ENCODE data around the gene OTOG. TPM values are rescaled to one million over a fixed set of nuclear protein-coding genes. Genes with fewer than 3 reads are reported as not detected.

OTOG gene
- total RNA-seq, 1 donor from 2014 or later = 1.5 TPM

GRCh38 chr11:17560281-17561110, 13.4 kb downstream of the OTOG start:
- Mint-ChIP-seq H3K27me3 (peaks cover 29% of the 10 kb centered on the region), H3K9me3 (ENCODE audit: low read depth) (no peaks in the 10 kb centered on the region), H3K4me3 (ENCODE audit: low read depth) (no peak overlapping the region), H3K27ac (no peak overlapping the region), H3K4me1 (ENCODE audit: low read depth) (no peaks in the 10 kb centered on the region), H3K36me3 (ENCODE audit: insufficient read depth) (no peaks in the 10 kb centered on the region)
- DNase-seq (ENCODE audit: low spot score, unreplicated experiment) = no peak
- TF ChIP-seq CTCF (IDR thresholded peaks at IDR 0.05; ENCODE audit: unreplicated experiment) = no peak

GRCh38 chr11:17561111-17561415, 14.0 kb downstream of the OTOG start:
- Mint-ChIP-seq H3K27me3 (peaks cover 28% of the 10 kb centered on the region), H3K9me3 (ENCODE audit: low read depth) (no peaks in the 10 kb centered on the region), H3K4me1 (ENCODE audit: low read depth) (no peaks in the 10 kb centered on the region), H3K4me3 (ENCODE audit: low read depth) (no peak overlapping the region), H3K27ac (no peak overlapping the region), H3K36me3 (ENCODE audit: insufficient read depth) (no peaks in the 10 kb centered on the region)
- TF ChIP-seq CTCF (IDR thresholded peaks at IDR 0.05; ENCODE audit: unreplicated experiment) = no peak
- no peak for DNase-seq (ENCODE audit: low spot score, unreplicated experiment)

GRCh38 chr11:17561526-17561925, 14.5 kb downstream of the OTOG start:
- Mint-ChIP-seq H3K4me3 (ENCODE audit: low read depth) (no peak overlapping the region), H3K27me3 (peaks cover 25% of the 10 kb centered on the region), H3K4me1 (ENCODE audit: low read depth) (no peaks in the 10 kb centered on the region), H3K36me3 (ENCODE audit: insufficient read depth) (no peaks in the 10 kb centered on the region), H3K27ac (no peak overlapping the region), H3K9me3 (ENCODE audit: low read depth) (no peaks in the 10 kb centered on the region)
- no peak for TF ChIP-seq CTCF (IDR thresholded peaks at IDR 0.05; ENCODE audit: unreplicated experiment)
- no peak for DNase-seq (ENCODE audit: low spot score, unreplicated experiment)

GRCh38 chr11:17563231-17563646, 16.2 kb downstream of the OTOG start:
- no peaks in the 10 kb centered on the region for H3K4me1 Mint-ChIP-seq (ENCODE audit: low read depth)
- no peak for TF ChIP-seq CTCF (IDR thresholded peaks at IDR 0.05; ENCODE audit: unreplicated experiment)
- H3K4me3 Mint-ChIP-seq (ENCODE audit: low read depth) = no peak overlapping the region
- H3K27ac Mint-ChIP-seq = no peak overlapping the region
- no peak for DNase-seq (ENCODE audit: low spot score, unreplicated experiment)
- H3K36me3 Mint-ChIP-seq (ENCODE audit: insufficient read depth) = no peaks in the 10 kb centered on the region
- no peaks in the 10 kb centered on the region for H3K9me3 Mint-ChIP-seq (ENCODE audit: low read depth)
- peaks cover 19% of the 10 kb centered on the region for H3K27me3 Mint-ChIP-seq

- Mint-ChIP-seq H3K36me3 (ENCODE audit: insufficient read depth) (no peaks in the 10 kb centered on the region), H3K4me1 (ENCODE audit: low read depth) (no peaks in the 10 kb centered on the region), H3K27ac (no peak overlapping the region), H3K4me3 (ENCODE audit: low read depth) (no peak overlapping the region), H3K27me3 (peaks cover 16% of the 10 kb centered on the region), H3K9me3 (ENCODE audit: low read depth) (no peaks in the 10 kb centered on the region)
- DNase-seq (ENCODE audit: low spot score, unreplicated experiment) = no peak
- no peak for TF ChIP-seq CTCF (IDR thresholded peaks at IDR 0.05; ENCODE audit: unreplicated experiment)
Observed at GRCh38 chr11:17563961-17564686, 17.1 kb downstream of the OTOG start.

Data from progenitor cell of endocrine pancreas (in vitro differentiated cells).